ENCODE data around the gene FUCA2. TPM values are rescaled to one million over a fixed set of nuclear protein-coding genes. Genes with fewer than 3 reads are reported as not detected.

FUCA2 gene
- total and polyA plus RNA-seq, 2 of the 8 experiments (the other 6 are each of a cell fraction or from before 2014, with no cell fraction given) = 24.2 to 47.2 TPM

- H3K79me2 ChIP-seq (ENCODE audit: control insufficient read depth in 1 of 2, insufficient read depth in 2 of 2, low read length in 2 of 2) = no peaks in the 10 kb centered on the region; a peak in 1 of 4 replicates
- no peak overlapping the region for H3K27ac ChIP-seq (ENCODE audit: low read depth, low read length)
- no peak overlapping the region for H3K4me3 ChIP-seq (ENCODE audit: extremely low read depth in 1 of 4, insufficient read depth in 2 of 4, low read depth in 3 of 4, low read length in 4 of 4)
- ChIA-PET CTCF (ENCODE audit: partially characterized antibody) (interaction anchor here (3.4 kb wide), 1 partner anchor 23 kb away, joined by 9 read pairs; no protein-coding TSS in a partner anchor), POLR2A (ENCODE audit: partially characterized antibody) (interaction anchor here (0.9 to 2.3 kb wide), 3 partner anchors 14 to 40 kb away, joined by 3 to 5 read pairs (median 3); partner anchors contain the start of genes ADAT2, FUCA2 and PEX3)
- H2BK5ac ChIP-seq (ENCODE audit: low read depth, low read length) = no peak overlapping the region
- WGBS, 2 experiments (ENCODE audit: extremely low coverage in 1 of 2, insufficient coverage in 1 of 2, insufficient read length in 1 of 2, insufficient replicate concordance in 2 of 2, low coverage in 1 of 2, low lambda C conversion rate in 2 of 2, missing lambda C conversion rate in 1 of 2) = 93% methylated on average over 8 of the region's 8 CpGs; no CpG with 5 or more reads in 1 of the 2 experiments
- H2AK5ac ChIP-seq (ENCODE audit: low read depth, low read length) = no peak overlapping the region
- H3K9me3 ChIP-seq (ENCODE audit: insufficient read depth in 2 of 2, low read depth in 1 of 2, low read length in 1 of 2) = no peaks in the 10 kb centered on the region
- no peak overlapping the region for H2BK12ac ChIP-seq (ENCODE audit: low read depth, low read length)
- no peak overlapping the region for H3K4ac ChIP-seq (replicated peaks; ENCODE audit: insufficient read length, low read depth, low read length)
- H3K4me2 ChIP-seq (ENCODE audit: insufficient read depth in 1 of 2, low read depth in 2 of 2, low read length in 2 of 2) = no peak overlapping the region
- H3K23me2 ChIP-seq (ENCODE audit: low read depth, low read length) = no peaks in the 10 kb centered on the region
- H3K56ac ChIP-seq (replicated peaks; ENCODE audit: insufficient read length, low read depth, low read length) = no peak overlapping the region
- no peak overlapping the region for H4K91ac ChIP-seq (replicated peaks; ENCODE audit: insufficient read length, low read length)
- no peaks in the 10 kb centered on the region for H3K79me1 ChIP-seq (ENCODE audit: low read depth, low read length)
- H3K14ac ChIP-seq (ENCODE audit: insufficient read length) = no peak overlapping the region
- H2BK15ac ChIP-seq (ENCODE audit: low read length) = no peak overlapping the region
- H2AFZ ChIP-seq (ENCODE audit: low read length) = no peak overlapping the region
- peaks cover 0 to 2% of the 10 kb centered on the region in 2 experiments for H4K20me1 ChIP-seq (replicated peaks in 1 of 2; ENCODE audit: control insufficient read depth in 1 of 2, insufficient read depth in 2 of 2, low read length in 2 of 2)
- FAIRE-seq = no peak
- no peak overlapping the region for H4K5ac ChIP-seq (ENCODE audit: insufficient read length, low read depth, low read length)
- no peaks in the 10 kb centered on the region for H3K4me1 ChIP-seq (replicated peaks in 1 of 4; ENCODE audit: control insufficient read depth in 3 of 4, insufficient read depth in 4 of 4, low read length in 3 of 4)
- H3K27me3 ChIP-seq (replicated peaks in 1 of 4; ENCODE audit: control insufficient read depth in 3 of 4, extremely low read depth in 1 of 4, insufficient read depth in 3 of 4, low read length in 3 of 4) = no peaks in the 10 kb centered on the region
- H3K23ac ChIP-seq (ENCODE audit: insufficient read length) = no peak overlapping the region
- peaks cover 0 to 17% (median 6%) of the 10 kb centered on the region in 4 experiments; a peak in 6 of 8 replicates for H3K36me3 ChIP-seq (ENCODE audit: control insufficient read depth in 2 of 4, insufficient read depth in 4 of 4, low read length in 3 of 4)
- H3K18ac ChIP-seq (ENCODE audit: extremely low read depth, low read length) = no peak overlapping the region
- no peak overlapping the region for H2BK20ac ChIP-seq (ENCODE audit: low read length)
- peak in 1 of 2 experiments; percentile 1; a peak in 1 of 3 replicates for TF ChIP-seq POLR2A (IDR thresholded peaks at IDR 0.05; ENCODE audit: control extremely low read depth in 1 of 2, low read depth in 2 of 2, low read length in 2 of 2)
- no peak for TF ChIP-seq CBX8 (IDR thresholded peaks at IDR 0.05; ENCODE audit: borderline replicate concordance, low read depth, low read length)
- H2BK120ac ChIP-seq (replicated peaks; ENCODE audit: low read depth, low read length) = no peak overlapping the region
- DNase-seq (ENCODE audit: low read depth in 1 of 2, low spot score in 2 of 2) = no peak
- H3K9ac ChIP-seq (replicated peaks in 1 of 4; ENCODE audit: extremely low read depth in 1 of 4, low read depth in 3 of 4, low read length in 3 of 4) = no peak overlapping the region
- no peak overlapping the region for H4K8ac ChIP-seq (ENCODE audit: extremely low read depth, insufficient read depth, low read length)
These were observed 20.7 kb downstream of the FUCA2 start for GRCh38 chr6:143490775-143491174.

All from H1 (cell line).